ENCODE data around the gene MAP3K5.

The MAP3K5 gene

DNA sequence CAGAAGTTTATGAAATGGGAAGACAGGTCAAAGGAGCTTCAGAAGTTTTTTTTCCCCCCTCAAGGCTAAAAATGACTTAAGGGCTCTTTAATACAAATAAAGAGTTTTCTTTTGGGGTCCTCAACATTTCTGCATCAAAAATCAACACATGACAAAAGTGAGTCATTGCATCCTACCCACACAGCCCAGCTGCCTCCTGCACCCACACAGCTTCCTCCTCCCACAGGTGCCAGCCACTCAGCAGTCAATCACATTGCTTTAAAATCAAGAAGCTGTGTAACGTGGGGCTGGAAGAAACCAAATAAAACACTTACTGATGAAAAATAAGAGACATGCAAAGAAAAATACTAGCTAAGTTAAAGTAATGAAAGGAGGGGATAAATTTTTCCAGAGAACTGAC, 68.5 kb downstream of the MAP3K5 start:
- Histone ChIP-seq H3K36me3 (ENCODE audit: insufficient read depth, low read length) (no peaks in the 10 kb centered on the region), H3K9me3 (ENCODE audit: low read length) (peaks cover 3% of the 10 kb centered on the region; the same call in 1 of the 2 replicates), H3K27ac (ENCODE audit: low read depth, low read length, poor library complexity, severe bottlenecking) (peak overlapping the region; percentile 52), H3K4me1 (ENCODE audit: insufficient read depth, low read length, severe bottlenecking) (peaks cover 34% of the 10 kb centered on the region), H3K79me2 (ENCODE audit: insufficient read depth, low read length) (0 out of 2 replicates have a peak, but pooled peaks cover 4% of the 10 kb centered on the region), H3K27me3 (ENCODE audit: insufficient read depth, low read length) (no peaks in the 10 kb centered on the region), H3K9ac (ENCODE audit: low read length) (no peak overlapping the region), H2AFZ (ENCODE audit: low read length) (no peak overlapping the region), H3K9me2 (ENCODE audit: low read depth, low read length) (no peaks in the 10 kb centered on the region), H3K4me2 (ENCODE audit: low read length) (peak overlapping the region; percentile 27; the same call in 1 of the 2 replicates), H3K4me3 (ENCODE audit: low read depth, low read length, poor library complexity, severe bottlenecking) (no peak overlapping the region), H3F3A (ENCODE audit: insufficient read depth, low read length) (no peaks in the 10 kb centered on the region), H4K20me1 (ENCODE audit: insufficient read depth, low read length) (no peaks in the 10 kb centered on the region)
- TF ChIP-seq, protein P1, sequence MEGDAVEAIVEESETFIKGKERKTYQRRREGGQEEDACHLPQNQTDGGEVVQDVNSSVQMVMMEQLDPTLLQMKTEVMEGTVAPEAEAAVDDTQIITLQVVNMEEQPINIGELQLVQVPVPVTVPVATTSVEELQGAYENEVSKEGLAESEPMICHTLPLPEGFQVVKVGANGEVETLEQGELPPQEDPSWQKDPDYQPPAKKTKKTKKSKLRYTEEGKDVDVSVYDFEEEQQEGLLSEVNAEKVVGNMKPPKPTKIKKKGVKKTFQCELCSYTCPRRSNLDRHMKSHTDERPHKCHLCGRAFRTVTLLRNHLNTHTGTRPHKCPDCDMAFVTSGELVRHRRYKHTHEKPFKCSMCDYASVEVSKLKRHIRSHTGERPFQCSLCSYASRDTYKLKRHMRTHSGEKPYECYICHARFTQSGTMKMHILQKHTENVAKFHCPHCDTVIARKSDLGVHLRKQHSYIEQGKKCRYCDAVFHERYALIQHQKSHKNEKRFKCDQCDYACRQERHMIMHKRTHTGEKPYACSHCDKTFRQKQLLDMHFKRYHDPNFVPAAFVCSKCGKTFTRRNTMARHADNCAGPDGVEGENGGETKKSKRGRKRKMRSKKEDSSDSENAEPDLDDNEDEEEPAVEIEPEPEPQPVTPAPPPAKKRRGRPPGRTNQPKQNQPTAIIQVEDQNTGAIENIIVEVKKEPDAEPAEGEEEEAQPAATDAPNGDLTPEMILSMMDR (IDR thresholded peaks at IDR 0.05; ENCODE audit: low read length): no peak
- no peak for TF ChIP-seq EZH2 (IDR thresholded peaks at IDR 0.05; ENCODE audit: borderline replicate concordance, low read length)

DNA sequence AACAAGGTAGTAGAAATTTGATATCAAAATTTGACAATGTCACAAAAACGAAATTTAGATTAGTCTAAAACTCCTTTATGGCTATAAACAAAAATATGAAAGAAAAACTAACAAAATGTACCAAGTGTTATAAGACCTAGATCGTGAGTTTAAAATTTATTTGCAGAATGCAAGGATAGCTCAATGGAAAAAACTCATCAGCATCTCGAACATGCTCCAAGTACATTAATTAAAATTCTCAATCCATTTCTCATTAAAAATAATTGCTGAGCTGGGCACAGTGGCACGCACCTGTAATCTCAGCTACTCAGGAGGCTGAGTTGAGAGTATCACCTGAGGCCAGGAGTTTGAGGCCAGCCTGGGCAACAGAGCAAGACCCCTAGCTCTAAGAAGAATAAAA, 70.8 kb downstream of the MAP3K5 start:
- Histone ChIP-seq H3K4me2 (ENCODE audit: low read length) (no peak overlapping the region), H3K36me3 (ENCODE audit: insufficient read depth, low read length) (no peaks in the 10 kb centered on the region), H3K27ac (ENCODE audit: low read depth, low read length, poor library complexity, severe bottlenecking) (no peak overlapping the region), H3K9me3 (ENCODE audit: low read length) (peaks cover 3% of the 10 kb centered on the region; the same call in 1 of the 2 replicates), H2AFZ (ENCODE audit: low read length) (no peak overlapping the region), H3K9me2 (ENCODE audit: low read depth, low read length) (no peaks in the 10 kb centered on the region), H3F3A (ENCODE audit: insufficient read depth, low read length) (no peaks in the 10 kb centered on the region), H3K4me1 (ENCODE audit: insufficient read depth, low read length, severe bottlenecking) (peaks cover 50% of the 10 kb centered on the region), H3K4me3 (ENCODE audit: low read depth, low read length, poor library complexity, severe bottlenecking) (no peak overlapping the region), H3K9ac (ENCODE audit: low read length) (no peak overlapping the region), H4K20me1 (ENCODE audit: insufficient read depth, low read length) (no peaks in the 10 kb centered on the region), H3K27me3 (ENCODE audit: insufficient read depth, low read length) (no peaks in the 10 kb centered on the region), H3K79me2 (ENCODE audit: insufficient read depth, low read length) (0 out of 2 replicates have a peak, but pooled peaks cover 4% of the 10 kb centered on the region)
- no peak for TF ChIP-seq EZH2 (IDR thresholded peaks at IDR 0.05; ENCODE audit: borderline replicate concordance, low read length)
- TF ChIP-seq, protein P1 (IDR thresholded peaks at IDR 0.05; ENCODE audit: low read length): no peak

DNA sequence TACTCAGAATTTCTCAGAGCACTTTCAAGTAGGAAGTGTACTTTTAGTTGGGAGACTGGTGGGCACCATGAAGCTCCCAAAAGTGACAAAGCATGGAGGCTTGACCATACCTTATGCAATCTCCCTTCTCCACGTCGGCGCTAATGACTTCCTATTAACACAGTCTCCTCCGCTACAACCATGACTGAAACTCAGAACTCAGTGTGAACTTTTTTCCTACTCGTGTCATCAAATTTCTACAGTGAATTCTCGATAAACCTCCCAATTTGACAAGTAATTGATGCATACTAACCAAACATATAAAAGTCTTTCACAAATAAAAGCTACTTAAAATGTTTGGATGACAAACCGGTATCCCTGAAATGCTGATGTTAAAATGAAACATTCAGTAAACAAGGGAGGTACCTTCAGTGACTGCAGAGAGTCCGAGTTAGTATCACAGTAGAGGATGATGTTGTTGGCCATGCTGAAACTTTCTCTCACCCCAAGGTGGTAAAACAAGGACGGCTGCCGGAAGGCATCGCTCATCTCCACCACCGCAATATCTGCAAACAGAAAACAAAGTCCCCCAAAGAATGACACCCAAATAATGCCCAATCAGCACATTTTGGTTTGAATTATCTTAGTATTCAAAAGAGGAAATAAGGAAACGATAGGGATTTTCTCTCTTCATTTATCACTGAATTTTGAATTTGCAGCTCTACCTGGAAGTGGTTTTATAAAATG, 72.1 kb downstream of the MAP3K5 start:
- peaks cover 54% of the 10 kb centered on the region for H3K4me1 ChIP-seq (ENCODE audit: insufficient read depth, low read length, severe bottlenecking)
- H3K9ac ChIP-seq (ENCODE audit: low read length): peak overlapping the region; percentile 43; the same call in 1 of the 2 replicates
- H4K20me1 ChIP-seq (ENCODE audit: insufficient read depth, low read length): no peaks in the 10 kb centered on the region
- H3F3A ChIP-seq (ENCODE audit: insufficient read depth, low read length): no peaks in the 10 kb centered on the region
- no peak for TF ChIP-seq EZH2 (IDR thresholded peaks at IDR 0.05; ENCODE audit: borderline replicate concordance, low read length)
- TF ChIP-seq, protein P1 (IDR thresholded peaks at IDR 0.05; ENCODE audit: low read length): no peak
- no peaks in the 10 kb centered on the region for H3K36me3 ChIP-seq (ENCODE audit: insufficient read depth, low read length)
- no peaks in the 10 kb centered on the region for H3K9me2 ChIP-seq (ENCODE audit: low read depth, low read length)
- H3K79me2 ChIP-seq (ENCODE audit: insufficient read depth, low read length): 0 out of 2 replicates have a peak, but pooled peaks cover 4% of the 10 kb centered on the region
- peak overlapping the region; percentile 73 for H3K27ac ChIP-seq (ENCODE audit: low read depth, low read length, poor library complexity, severe bottlenecking)
- H2AFZ ChIP-seq (ENCODE audit: low read length): peak overlapping the region; percentile 15; the same call in 1 of the 2 replicates
- H3K4me2 ChIP-seq (ENCODE audit: low read length): peak overlapping the region; percentile 71
- H3K27me3 ChIP-seq (ENCODE audit: insufficient read depth, low read length): no peaks in the 10 kb centered on the region
- peak overlapping the region; percentile 48 for H3K4me3 ChIP-seq (ENCODE audit: low read depth, low read length, poor library complexity, severe bottlenecking)
- H3K9me3 ChIP-seq (ENCODE audit: low read length): peaks cover 3% of the 10 kb centered on the region; the same call in 1 of the 2 replicates

Measured in OCI-LY1 (cell line).